Measurements from ENCODE around the gene NSMCE1.

- TF ChIP-seq, protein P1, sequence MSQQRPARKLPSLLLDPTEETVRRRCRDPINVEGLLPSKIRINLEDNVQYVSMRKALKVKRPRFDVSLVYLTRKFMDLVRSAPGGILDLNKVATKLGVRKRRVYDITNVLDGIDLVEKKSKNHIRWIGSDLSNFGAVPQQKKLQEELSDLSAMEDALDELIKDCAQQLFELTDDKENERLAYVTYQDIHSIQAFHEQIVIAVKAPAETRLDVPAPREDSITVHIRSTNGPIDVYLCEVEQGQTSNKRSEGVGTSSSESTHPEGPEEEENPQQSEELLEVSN (IDR thresholded peaks at IDR 0.05) = no peak
- TF ChIP-seq BACH1 (IDR thresholded peaks at IDR 0.05; ENCODE audit: low read length) (no peak), CTCF (IDR thresholded peaks at IDR 0.05; ENCODE audit: control extremely low read depth in 1 of 3, insufficient read depth in 1 of 3, low read depth in 1 of 3, low read length in 3 of 3) (no peak), MAFK (IDR thresholded peaks at IDR 0.05; ENCODE audit: low read depth, low read length) (no peak), TAF1 (IDR thresholded peaks at IDR 0.05; ENCODE audit: low read depth, low read length) (no peak), YY1 (IDR thresholded peaks at IDR 0.05; ENCODE audit: low read depth, low read length) (no peak), ASH2L (IDR thresholded peaks at IDR 0.05; ENCODE audit: low read length) (no peak), POLR2A (IDR thresholded peaks at IDR 0.05; ENCODE audit: control extremely low read depth in 1 of 2, low read depth in 2 of 2, low read length in 2 of 2) (no peak), FOSL1 (IDR thresholded peaks at IDR 0.05; ENCODE audit: insufficient read depth, low read depth, low read length) (no peak)
These were observed 85.6 kb downstream of the NSMCE1 start for GRCh38 chr16:27182906-27183405.

All from H1 (cell line).